Measurements from ENCODE around the gene GRK5.

Gene GRK5

GRCh38 chr10:119319161-119319919 lies 112.0 kb downstream of the GRK5 start:
- intact Hi-C loops (cut with DNase I) = no loop called here
- no peak for DNase-seq

DNA sequence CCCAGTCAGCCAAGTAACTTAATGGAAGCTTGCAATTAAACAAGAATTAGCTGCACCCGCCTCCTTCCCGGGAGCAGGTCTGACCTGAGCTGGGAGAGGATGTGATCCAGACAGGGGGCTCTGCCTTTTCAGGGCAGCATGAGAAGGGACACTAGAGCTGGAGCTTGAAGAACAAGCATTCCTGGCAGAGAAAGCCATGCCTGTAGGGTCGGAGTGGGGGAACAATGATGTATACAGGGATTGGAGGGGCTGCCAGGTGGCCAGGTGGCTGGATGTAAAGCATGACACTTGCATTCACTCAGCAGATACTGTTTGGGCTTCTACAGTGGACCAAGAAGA lies 112.5 kb downstream of the GRK5 start:
- no peak for DNase-seq
- intact Hi-C loops (cut with DNase I) = no loop called here

DNA sequence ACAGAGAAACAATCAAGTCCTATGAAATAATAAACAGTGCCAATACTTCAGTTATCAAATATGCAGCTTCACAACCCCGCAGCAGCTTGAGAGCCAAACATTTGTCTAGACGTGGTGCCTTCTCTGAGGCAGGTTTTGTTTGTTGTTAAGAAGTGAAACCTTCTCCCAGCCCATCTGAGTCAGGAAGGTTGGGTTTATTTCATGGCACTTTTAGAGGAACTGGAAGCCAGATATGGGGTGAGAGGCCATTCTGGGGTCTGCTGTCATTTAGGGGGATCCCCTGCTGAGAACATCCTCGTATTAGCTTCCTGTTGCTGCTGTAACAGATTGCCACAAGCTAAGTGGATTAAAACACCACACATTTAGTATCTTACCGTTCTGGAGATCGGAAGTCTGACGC lies 113.6 kb downstream of the GRK5 start:
- no peak for DNase-seq
- intact Hi-C loops (cut with DNase I) = no loop called here

DNA sequence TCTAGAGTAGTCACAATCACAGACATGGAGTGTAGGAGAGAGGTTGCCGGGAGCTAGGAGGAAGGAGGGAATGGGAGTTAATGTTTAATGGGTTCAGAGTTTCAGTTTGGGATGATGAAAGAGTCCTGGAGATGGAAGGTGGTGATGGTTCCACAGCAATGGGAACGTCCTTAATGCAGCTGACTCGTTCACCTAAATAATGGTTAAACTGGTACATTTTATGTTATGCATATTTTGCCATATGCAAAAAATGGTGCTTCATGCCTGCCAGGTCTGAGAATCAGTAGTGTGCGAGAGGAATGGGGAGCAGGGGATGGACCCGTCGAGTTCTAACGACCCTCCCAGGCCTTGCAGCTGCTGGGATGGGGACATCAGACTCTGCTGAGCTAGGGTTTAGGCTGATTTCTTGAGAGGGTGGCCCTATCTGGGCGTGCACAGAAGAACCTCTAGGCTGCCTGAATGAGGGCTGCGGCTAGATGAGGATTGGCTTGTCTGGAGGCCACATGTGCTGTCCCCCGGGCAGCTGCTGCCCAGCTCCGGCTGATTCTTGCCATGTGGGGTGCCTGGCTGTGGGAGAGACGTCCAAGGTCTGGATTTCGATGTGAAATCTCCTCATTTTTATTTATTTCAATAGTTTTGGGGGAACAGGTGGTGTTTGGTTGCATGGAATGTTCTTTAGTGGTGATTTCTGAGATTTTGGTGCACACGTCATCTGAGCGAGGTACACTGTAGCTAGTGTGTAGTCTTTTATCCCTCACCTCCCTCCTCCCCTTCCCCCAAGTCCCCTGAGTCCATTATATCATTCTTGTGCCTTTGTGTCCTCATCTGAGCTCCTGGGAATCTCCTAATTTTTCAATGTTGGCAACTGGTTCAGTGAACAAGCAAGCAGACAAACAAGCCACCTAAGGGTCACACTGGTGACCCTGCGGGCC lies 116.0 kb downstream of the GRK5 start:
- intact Hi-C loops (cut with DNase I) = no loop called here
- no peak for DNase-seq

DNA sequence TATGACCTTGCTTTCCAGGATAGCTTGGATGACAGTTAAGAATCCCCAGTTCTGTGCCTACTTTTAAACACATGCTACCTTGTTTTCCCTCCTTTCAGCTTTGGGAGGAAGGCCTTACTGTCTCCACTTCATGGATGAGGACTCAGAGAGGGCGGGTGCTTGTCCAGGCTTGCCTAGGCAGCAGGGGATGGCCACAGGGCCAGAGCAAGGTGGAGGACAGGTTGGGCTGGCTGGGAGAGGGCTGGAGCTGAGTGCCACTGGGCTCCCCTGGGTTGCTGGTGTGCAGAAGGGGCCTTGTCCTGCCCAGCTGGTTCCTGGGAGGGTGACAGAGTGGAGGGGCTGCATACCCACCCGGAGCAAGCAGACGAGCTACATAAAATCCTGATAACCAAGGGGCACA lies 117.8 kb downstream of the GRK5 start:
- intact Hi-C loops (cut with DNase I) = no loop called here
- no peak for DNase-seq

GRCh38 chr10:119326167-119326566 lies 118.8 kb downstream of the GRK5 start:
- intact Hi-C loops (cut with DNase I) = no loop called here
- no peak for DNase-seq

- intact Hi-C loops (cut with DNase I) = no loop called here
These were observed 119.8 kb downstream of the GRK5 start for GRCh38 chr10:119327096-119327745.

GRCh38 chr10:119328223-119328622 lies 120.9 kb downstream of the GRK5 start:
- DNase-seq = no peak
- intact Hi-C loops (cut with DNase I) = no loop called here

More at GRCh38 chr10:119327096-119327745, 119.8 kb downstream of the GRK5 start:
- DNase-seq = no peak

- DNase-seq = no peak
- intact Hi-C loops (cut with DNase I) = no loop called here
These were observed 123.0 kb downstream of the GRK5 start for GRCh38 chr10:119330342-119330741.

DNA sequence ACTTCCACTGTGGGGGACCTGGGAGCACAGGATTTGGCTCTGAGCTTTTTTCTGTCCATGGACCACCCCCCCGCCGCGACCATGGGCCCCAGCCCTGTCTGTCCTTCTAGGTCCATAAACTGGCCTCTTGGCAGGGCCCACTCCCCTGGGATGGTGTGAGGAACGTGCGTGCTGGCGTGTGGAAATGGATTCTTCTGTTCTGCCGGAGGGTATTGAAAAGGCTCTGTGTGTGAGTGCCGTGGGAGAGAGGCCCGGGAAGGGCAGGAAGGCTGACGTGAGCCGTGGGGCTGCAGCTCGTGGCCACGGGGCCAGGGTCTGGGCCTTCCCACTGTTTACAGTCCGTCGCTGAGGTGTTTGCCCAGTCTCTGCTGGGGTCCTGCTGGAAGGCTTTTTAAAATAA lies 123.7 kb downstream of the GRK5 start:
- no peak for DNase-seq
- intact Hi-C loops (cut with DNase I) = no loop called here

- intact Hi-C loops (cut with DNase I) = no loop called here
- no peak for DNase-seq
These were observed 125.9 kb downstream of the GRK5 start for GRCh38 chr10:119333146-119333792.

DNA sequence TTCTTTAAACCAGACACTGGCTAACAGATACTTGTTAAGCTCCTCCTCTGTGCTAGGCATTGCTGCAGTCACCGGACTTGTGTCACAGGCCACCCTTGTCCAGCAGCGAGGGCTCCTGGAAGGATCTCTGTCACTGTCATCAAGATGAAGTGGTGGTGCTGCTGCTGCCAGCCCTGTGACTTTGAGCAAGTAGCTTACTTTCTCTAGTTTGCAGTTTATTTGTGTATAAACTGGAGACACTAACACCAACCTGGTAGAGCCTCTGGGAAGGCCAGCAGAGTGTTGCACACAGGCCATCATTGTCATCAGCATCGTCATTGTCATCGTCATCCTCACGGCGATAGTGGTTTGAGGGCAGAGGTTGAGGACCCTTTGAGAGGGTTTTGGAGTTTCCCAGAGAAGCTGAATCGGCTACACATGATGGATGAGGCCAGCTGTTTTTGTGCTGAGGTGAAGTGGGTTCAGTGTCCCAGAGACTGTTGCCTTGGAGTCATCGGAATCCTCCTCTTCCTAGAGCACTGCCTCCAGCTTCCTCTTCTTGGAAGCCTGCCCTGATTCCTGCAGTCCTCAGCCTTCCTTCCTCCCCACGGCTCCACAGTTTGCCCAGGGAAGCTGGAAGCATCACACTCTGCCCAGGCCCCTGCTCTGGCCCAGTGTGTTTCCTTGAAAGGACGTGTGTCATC lies 128.4 kb downstream of the GRK5 start:
- DNase-seq = no peak
- intact Hi-C loops (cut with DNase I) = no loop called here

- no peak for DNase-seq
- intact Hi-C loops (cut with DNase I) = no loop called here
These were observed 129.2 kb downstream of the GRK5 start for GRCh38 chr10:119336599-119336998.

- intact Hi-C loops (cut with DNase I) = no loop called here
- DNase-seq = no peak
These were observed 129.9 kb downstream of the GRK5 start for GRCh38 chr10:119337223-119337622.

GRCh38 chr10:119337796-119338432 lies 130.5 kb downstream of the GRK5 start:
- DNase-seq = no peak
- intact Hi-C loops (cut with DNase I) = no loop called here

DNA sequence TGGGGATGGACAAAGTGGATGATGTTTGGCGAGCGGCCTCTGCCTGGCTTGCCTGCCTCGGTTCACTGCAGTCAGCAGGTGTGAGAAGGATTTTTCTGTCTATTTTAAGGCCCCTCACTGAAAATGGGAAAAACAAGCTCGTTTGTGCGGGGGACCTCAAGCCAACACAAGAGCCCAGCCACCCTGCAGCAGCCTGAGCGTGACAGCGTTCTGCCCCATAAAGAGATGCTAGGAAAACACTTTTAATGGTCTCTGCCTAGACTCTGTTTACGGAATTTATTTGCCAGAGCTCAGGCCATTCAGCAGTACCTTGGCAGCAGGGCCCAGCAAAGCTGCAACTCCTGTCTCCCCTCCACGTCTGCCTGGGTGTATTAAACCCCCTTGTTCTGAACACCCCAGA lies 131.7 kb downstream of the GRK5 start:
- no peak for DNase-seq
- intact Hi-C loops (cut with DNase I) = no loop called here

DNA sequence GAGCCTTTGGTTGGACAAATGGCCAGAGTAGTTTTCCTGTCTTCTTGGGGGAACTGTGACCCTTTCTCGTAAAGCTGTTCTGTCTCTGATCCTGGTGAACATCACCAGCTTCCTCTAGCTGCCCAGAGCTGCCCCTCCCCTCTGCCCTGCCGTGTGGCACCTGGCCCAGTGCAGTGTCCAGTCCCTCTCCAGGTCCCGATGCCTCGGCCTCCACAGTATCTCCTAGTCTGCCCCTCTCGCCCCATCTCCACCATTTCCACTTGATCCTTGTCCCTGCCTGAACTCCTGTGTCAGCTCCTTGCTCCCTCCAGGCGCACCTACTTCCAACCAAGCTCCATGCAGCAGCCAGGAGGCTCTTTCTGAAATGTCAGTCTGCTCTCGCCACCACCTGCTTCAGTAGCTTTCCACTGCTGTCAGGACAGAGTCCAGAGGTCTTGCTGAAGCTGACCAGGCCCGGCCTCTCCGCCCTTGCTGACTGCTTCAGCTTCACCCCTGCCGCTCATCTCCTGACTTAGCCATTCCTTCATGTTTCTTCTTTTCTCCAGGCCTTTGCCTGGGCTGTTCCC lies 133.6 kb downstream of the GRK5 start:
- intact Hi-C loops (cut with DNase I) = no loop called here

More for the DNA sequence above, 133.6 kb downstream of the GRK5 start:
- DNase-seq = no peak
